ENCODE data around the gene SRD5A1. TPM values are rescaled to one million over a fixed set of nuclear protein-coding genes. Genes with fewer than 3 reads are reported as not detected.

SRD5A1 gene
- total RNA-seq, 4 donors from 2014 or later = 0.29 to 71.2 (median 10.1) TPM

GRCh38 chr5:6714226-6715041 is 81.2 kb downstream of the SRD5A1 start:
- intact Hi-C loops (cut with DNase I; ENCODE audit: low total_unique reads) = loop anchor here (5.0 kb wide), 1 partner anchor 82 kb away; the partner anchor contains the start of genes NSUN2 and SRD5A1
- peaks cover 3 to 13% of the 10 kb centered on the region in 2 donors for H3K4me1 ChIP-seq
- H3K36me3 ChIP-seq = no peaks in the 10 kb centered on the region
- H3K4me3 ChIP-seq = peak overlapping the region; percentile 37 to 68
- H3K27me3 ChIP-seq = no peaks in the 10 kb centered on the region
- no peak for DNase-seq
- H3K27ac ChIP-seq = peak overlapping the region; percentile 80 to 97
- no peaks in the 10 kb centered on the region for H3K9me3 ChIP-seq
- no peak for TF ChIP-seq CTCF (IDR thresholded peaks at IDR 0.05)

DNA sequence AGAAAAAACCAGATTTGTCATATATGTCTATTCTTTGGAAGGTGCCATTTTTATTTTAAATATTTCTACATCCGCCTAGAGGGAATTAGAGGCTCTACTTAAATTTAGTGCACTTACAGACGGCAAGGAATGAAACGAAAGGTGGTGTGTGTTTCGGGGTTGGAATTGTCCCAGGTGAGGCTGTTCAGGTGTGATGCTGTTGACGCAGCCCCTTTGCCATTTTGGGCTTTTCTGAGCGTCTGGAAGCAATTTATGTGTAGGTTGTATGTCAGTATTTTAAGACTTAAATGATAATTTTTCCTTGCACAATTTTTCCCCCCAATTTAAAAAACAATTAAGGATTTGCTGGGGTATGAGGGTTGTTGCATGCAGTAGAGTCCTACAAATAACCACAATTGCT is 82.0 kb downstream of the SRD5A1 start:
- no peaks in the 10 kb centered on the region for H3K27me3 ChIP-seq
- intact Hi-C loops (cut with DNase I; ENCODE audit: low total_unique reads) = no loop called here
- H3K27ac ChIP-seq = peak overlapping the region in 1 of 2 donors; percentile 97
- no peak for DNase-seq
- H3K4me3 ChIP-seq = peak overlapping the region; percentile 37 to 68
- TF ChIP-seq POLR2A (IDR thresholded peaks at IDR 0.05) = no peak
- TF ChIP-seq CTCF (IDR thresholded peaks at IDR 0.05) = no peak
- H3K9me3 ChIP-seq = no peaks in the 10 kb centered on the region
- no peaks in the 10 kb centered on the region for H3K36me3 ChIP-seq
- H3K4me1 ChIP-seq = peaks cover 3 to 13% of the 10 kb centered on the region in 2 donors

DNA sequence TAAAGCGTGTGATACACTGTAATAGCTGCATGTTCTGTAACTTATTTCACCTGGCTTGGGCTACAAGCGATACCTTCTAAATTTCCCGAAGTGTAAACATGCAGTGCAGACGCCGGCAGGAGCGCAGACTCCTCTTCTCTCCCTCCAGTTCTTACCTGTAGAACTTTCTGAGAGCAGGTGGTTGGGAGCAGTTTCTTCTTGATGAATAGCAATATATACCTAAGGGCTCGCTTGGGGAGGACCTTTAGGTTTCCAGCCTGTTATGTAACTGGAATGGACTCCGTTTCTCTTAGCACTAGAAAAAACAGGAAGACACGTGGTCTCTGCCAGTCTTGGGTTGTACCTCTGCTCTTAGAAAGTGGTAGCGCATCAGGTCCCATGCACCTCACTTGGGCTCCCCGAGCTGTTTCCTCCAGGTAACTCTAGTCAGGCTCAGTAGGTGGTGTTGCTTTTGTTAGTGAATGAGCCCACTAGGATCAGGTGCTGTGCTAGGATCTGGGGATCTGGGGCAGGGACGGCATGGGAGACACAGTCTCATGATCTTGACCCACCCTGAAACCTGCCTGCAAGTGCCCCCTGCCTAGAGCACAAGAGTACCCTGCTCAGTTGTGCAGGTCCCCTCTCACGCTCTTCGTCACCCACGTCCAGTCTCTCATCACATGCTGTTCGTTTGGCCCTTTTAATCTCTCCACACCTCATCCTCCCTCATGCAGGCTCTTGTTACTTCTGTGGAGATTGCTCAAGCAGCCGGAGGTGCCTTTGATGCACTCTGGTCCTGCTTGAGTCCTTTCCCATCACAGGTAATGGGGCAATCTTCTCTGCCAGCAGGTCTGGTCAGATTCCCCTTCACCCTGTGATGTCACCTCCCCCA is 82.8 kb downstream of the SRD5A1 start:
- Histone ChIP-seq H3K4me1 (peaks cover 3 to 13% of the 10 kb centered on the region in 2 donors), H3K36me3 (no peaks in the 10 kb centered on the region), H3K9me3 (no peaks in the 10 kb centered on the region), H3K4me3 (peak overlapping the region in 1 of 2 donors; percentile 68), H3K27ac (no peak overlapping the region), H3K27me3 (no peaks in the 10 kb centered on the region)
- peak in 1 of 2 donors; percentile 8 for DNase-seq
- TF ChIP-seq POLR2A (IDR thresholded peaks at IDR 0.05) (no peak), CTCF (IDR thresholded peaks at IDR 0.05) (no peak)
- intact Hi-C loops (cut with DNase I; ENCODE audit: low total_unique reads) = no loop called here

- intact Hi-C loops (cut with DNase I; ENCODE audit: low total_unique reads) = no loop called here
- TF ChIP-seq POLR2A (IDR thresholded peaks at IDR 0.05) (no peak), CTCF (IDR thresholded peaks at IDR 0.05) (no peak)
- peak in 1 of 2 donors; percentile 8 for DNase-seq
- peaks cover 10 to 13% of the 10 kb centered on the region in 2 donors for H3K4me1 ChIP-seq
- H3K36me3 ChIP-seq = no peaks in the 10 kb centered on the region
- H3K4me3 ChIP-seq = peak overlapping the region in 1 of 2 donors; percentile 68
- H3K9me3 ChIP-seq = no peaks in the 10 kb centered on the region
- H3K27ac ChIP-seq = no peak overlapping the region
- H3K27me3 ChIP-seq = no peaks in the 10 kb centered on the region
Observed at GRCh38 chr5:6716629-6717149, 83.4 kb downstream of the SRD5A1 start.

Data from uterus (tissue), 4 donors.